NCI-H1930 (cell line): ENCODE measurements around the gene PFAS.
"Not testable (repeated sequence)": the region's sequence is repeated elsewhere in the genome, so short reads cannot be mapped to it uniquely, and the experiment has no call there.

ENCODE experiments used
- DNase-seq, 2 experiments: peaks; one replicate each; lab custom pipeline; 2025; lab: John Stamatoyannopoulos, UW

Gene PFAS

GRCh38 chr17:8227238-8227581 is 21.9 kb upstream of the PFAS start:
- no peak for DNase-seq

DNA sequence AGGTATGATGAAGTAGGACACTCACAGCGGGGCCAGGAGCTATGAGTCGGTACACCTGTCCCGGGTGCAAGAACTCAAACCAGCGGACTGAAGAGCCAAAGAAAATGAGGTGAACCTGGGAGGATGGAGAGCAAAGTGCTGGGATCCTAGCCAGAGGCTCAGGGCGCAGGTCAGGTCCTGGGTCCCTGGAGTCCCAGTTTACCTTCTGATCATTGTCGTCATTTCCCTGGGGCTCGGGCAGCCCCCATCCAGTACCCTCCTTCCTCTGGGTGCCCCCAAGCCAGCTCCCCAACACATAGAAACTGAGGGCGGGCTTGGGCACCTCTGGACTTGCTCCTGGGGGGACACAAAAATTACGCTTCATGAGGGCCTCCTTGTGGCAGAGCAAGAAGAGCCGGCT is 17.4 kb upstream of the PFAS start:
- no peak for DNase-seq

GRCh38 chr17:8234361-8235270 is 14.5 kb upstream of the PFAS start:
- no peak for DNase-seq

DNA sequence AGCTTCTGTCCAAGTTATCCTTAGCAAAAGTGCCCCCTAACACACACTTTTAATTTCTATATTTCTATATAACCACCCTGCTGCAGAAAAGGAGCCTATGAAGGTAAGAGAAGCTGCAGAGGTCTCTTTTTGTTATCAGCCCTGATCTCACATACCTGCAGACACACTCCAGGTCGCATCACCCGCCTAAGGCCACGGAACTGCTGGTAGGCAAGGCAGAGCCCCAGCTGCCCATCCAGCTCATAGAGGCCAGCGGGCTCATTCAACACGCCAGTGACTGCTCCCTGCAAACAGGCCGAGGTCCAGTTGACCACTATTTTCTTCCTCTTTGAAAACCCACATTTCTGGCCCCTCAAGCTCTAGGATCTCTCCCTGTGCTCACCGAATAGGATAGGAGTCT is 13.4 kb upstream of the PFAS start:
- no peak for DNase-seq

DNA sequence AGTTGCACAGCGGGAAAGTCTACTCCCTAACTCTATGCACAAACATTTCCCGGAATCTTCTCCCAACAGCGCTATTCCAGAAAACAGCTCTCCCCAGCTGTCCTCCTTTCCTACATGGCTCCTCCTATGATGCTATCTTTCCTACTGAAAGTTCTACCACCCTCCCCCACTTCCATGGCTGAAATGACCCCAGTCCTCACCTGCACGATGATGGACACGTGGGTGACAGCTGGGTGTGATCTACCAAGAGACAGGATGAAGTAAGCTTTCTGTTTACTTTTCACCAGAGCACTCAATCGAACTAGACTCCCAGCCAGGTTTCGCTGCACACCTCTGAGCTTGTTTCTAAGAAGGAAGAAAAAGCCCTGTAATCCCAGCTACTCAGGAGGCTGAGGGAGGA is 11.9 kb upstream of the PFAS start:
- DNase-seq: no peak

- DNase-seq: no peak
Observed at GRCh38 chr17:8237886-8238285, 11.2 kb upstream of the PFAS start.

DNA sequence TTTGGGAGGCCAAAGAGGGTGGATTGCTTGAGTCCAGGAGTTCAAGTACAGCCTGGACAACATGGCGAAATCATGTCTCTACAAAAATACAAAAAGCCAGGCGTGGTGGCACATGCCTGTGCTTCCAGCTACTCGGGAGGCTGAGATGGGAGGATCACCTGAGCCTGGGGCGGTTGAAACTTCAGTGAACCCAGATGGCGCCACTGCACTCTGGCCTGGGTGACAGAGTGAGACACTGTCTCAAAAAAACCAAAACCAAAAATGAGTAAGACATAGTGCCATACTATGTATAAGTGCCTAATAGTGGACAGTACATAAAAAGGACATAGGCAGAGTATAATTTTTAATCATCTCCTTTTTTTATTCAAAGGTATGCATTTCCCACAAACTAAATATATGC is 5.3 kb upstream of the PFAS start:
- DNase-seq: no peak

- no peak for DNase-seq
Observed at GRCh38 chr17:8244768-8245167, 4.3 kb upstream of the PFAS start.

DNA sequence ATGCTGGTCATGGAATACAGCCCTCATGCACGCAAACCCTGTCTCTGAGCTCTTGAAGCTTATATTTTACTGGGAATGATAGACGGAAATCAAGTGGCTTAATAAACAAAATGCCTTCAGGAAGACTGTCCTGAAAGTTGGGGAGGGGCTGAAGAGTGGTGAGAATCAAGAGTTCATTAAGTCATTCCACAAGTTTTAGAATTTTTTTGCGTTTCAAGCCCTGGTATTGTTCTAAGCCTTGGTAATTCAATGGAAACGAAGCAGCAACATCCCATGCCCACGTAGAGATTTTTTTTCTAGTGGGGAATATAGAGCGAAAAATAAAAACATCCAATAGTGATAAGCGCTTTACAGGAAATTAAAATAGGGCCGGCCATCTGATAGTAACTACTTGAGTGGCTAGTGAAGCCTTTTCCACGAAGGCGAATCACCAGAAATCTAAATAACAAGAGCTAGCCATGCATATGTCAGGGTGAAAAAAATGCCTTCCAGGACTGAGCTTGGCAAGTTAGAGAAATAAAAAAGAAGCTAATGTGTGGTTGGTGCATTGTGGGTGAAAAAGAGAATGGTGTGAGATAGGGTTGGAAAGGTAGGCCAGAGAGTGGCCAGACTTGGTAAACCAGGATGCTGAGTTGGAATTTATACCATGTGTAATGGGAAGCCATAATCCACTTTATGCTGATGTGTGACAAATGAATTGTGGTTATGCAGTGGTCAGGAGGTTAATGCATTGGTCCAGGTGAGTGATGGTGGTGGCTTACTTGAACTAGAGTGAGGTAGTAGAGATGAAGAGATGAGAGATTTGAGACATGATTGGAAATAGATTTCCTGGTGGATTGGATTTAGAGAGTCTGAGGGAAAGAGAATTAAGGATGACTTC is 772 bp downstream of the PFAS start:
- DNase-seq: no peak

GRCh38 chr17:8251411-8251810 is 2.3 kb downstream of the PFAS start:
- not testable (repeated sequence) for DNase-seq

DNA sequence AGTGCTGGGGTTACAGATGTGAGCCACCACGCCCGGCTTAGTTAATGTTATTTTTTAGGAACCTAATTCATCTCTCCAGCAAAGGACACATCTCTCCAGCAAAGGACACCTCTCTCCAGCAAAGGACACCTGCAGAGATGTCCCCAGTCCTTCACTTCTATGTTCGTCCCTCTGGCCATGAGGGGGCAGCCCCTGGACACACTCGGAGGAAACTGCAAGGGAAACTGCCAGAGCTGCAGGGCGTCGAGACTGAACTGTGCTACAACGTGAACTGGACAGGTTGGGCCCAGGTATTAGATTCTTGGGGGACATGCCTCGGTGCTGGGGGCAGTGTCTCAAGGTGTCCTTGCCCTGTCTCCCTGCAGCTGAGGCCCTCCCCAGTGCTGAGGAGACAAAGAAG is 4.7 kb downstream of the PFAS start:
- no peak for DNase-seq

- DNase-seq: no peak
Observed at GRCh38 chr17:8254881-8255280, 5.8 kb downstream of the PFAS start.

DNA sequence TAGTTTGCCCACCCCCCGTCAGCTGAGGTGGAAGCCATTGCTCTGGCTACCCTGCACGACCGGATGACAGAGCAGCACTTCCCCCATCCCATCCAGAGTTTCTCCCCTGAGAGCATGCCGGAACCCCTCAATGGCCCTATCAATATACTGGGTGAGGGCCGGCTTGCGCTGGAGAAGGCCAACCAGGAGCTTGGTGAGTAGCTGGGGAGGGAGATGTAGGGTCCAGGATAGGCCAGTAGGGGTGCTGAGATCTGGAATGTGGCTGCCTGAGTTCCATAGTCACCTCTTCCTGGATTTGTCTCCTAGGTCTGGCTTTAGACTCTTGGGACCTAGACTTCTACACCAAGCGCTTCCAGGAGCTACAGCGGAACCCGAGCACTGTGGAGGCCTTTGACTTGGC is 6.4 kb downstream of the PFAS start:
- no peak for DNase-seq

- no peak for DNase-seq
Observed at GRCh38 chr17:8256291-8256690, 7.2 kb downstream of the PFAS start.

DNA sequence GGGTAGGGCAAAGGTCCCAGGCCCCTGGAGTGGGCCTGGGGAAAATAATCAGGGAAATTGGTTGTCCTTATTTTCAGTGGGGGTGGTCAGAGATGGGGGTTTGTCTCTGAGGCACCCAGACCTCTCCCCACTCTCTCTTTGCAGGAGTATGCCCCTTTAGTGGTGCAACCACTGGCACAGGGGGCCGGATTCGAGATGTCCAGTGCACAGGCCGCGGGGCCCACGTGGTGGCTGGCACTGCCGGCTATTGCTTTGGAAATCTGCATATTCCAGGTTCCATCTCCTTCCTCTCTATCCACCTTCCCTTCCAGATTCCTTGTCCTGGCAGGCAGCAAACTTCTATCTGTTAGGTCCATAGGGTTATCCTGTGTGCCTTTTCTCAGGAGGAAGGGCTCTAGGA is 7.6 kb downstream of the PFAS start:
- DNase-seq: no peak

- no peak for DNase-seq
Observed at GRCh38 chr17:8257801-8258200, 8.7 kb downstream of the PFAS start.

GRCh38 chr17:8264320-8264719 is 15.2 kb downstream of the PFAS start:
- DNase-seq: no peak

- DNase-seq: no peak
Observed at GRCh38 chr17:8264836-8265542, 15.9 kb downstream of the PFAS start.

GRCh38 chr17:8266648-8267479 is 17.8 kb downstream of the PFAS start:
- no peak for DNase-seq

GRCh38 chr17:8267480-8268147 is 18.5 kb downstream of the PFAS start:
- no peak for DNase-seq
